GOT3 (cell line): ENCODE measurements around the gene PFN3.
A peak's percentile ranks its signal among the peaks of the same experiment; 100 is the strongest.
"Not testable (repeated sequence)": the region's sequence is repeated elsewhere in the genome, so short reads cannot be mapped to it uniquely, and the experiment has no call there.

ENCODE experiments used
- DNase-seq: peaks from one replicate; lab custom pipeline; 2025; ENCODE audit warnings: mixed read lengths; lab: John Stamatoyannopoulos, UW

The PFN3 gene

GRCh38 chr5:177361418-177362291 lies 38.8 kb downstream of the PFN3 start:
- no peak for DNase-seq

DNA sequence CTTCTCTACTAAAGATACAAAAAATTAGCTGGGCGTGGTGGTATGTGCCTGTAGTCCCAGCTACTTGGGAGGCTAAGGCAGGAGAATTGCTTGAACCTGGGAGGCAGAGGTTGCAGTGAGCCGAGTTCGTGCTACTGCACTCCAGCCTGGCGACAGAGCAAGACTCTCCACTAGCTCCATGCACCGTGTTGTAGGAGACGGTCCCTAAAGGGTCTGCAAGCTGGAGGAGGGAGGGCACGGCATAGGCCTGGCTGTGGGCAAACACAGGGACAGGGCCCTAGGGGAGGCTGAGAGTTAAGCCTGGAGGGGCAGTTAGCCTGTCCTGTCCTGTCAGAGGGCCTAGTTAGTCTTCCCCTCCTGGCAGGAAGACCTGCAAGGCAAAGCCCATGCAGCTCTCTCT lies 39.7 kb downstream of the PFN3 start:
- DNase-seq = not testable (repeated sequence)

DNA sequence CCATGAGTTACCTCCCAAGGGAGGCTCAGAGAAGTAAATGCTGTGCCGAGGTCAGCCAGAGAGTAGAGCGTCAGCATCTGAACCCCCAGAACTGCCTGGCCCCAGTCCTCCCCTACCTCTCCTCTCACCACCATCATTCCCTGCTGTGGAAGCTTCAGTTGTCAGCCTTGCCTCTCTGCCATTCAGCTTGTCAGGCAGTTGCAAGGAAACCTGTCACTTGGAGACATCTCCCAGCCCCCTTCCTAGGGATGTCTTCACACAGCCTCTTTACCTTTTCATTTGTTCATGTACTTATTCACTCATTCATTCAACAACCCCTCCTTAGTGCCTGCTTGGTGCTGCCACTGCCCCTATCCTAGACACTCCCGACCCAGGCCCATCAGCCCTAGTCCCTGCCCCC lies 40.6 kb downstream of the PFN3 start:
- DNase-seq = no peak

DNA sequence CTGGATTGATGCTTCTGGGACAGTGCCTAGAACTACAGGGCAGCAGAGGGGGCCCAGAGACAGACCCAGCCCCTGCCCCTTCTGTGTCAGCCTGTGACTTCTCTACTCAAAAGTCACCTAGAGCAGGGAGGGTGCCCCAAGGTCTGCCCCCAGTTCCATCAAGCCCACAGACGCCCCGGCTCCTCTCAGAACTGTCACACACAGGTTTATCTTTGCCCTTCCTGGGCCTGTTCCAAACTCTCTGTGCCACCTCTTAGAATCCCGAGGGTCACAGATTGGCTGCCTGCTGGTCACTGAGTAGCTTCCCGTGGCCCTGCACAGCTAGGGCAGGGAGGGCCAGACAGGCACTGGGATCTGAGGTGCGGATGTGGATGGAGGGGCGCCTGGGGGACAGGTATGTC lies 41.0 kb downstream of the PFN3 start:
- no peak for DNase-seq

GRCh38 chr5:177358370-177358819 lies 42.1 kb downstream of the PFN3 start:
- DNase-seq = no peak

- no peak for DNase-seq
Measured at GRCh38 chr5:177357459-177358351, 42.8 kb downstream of the PFN3 start, which contains the start of gene RGS14. Gene RGS14 (plus strand): TSS chr5:177357924. CDS start chr5:177358025, 101 bp downstream.

DNA sequence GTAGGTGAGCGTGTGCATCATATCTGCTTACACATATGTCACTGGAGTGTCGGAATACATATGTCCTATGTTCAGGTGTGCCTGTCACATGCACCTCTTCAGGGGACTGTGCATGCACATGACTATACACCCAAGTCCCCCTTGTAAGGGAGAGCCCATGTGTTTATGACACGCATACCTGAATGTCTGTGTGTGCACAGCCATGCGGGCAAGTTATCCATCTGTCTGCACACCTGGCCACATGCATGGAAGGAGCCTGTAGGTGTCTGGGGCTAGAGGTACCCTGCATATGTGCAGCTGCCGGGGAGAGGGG lies 43.4 kb downstream of the PFN3 start:
- no peak for DNase-seq

GRCh38 chr5:177356746-177357145 lies 43.7 kb downstream of the PFN3 start:
- DNase-seq = no peak

- DNase-seq = no peak
Measured at GRCh38 chr5:177355868-177356168, 44.6 kb downstream of the PFN3 start.

DNA sequence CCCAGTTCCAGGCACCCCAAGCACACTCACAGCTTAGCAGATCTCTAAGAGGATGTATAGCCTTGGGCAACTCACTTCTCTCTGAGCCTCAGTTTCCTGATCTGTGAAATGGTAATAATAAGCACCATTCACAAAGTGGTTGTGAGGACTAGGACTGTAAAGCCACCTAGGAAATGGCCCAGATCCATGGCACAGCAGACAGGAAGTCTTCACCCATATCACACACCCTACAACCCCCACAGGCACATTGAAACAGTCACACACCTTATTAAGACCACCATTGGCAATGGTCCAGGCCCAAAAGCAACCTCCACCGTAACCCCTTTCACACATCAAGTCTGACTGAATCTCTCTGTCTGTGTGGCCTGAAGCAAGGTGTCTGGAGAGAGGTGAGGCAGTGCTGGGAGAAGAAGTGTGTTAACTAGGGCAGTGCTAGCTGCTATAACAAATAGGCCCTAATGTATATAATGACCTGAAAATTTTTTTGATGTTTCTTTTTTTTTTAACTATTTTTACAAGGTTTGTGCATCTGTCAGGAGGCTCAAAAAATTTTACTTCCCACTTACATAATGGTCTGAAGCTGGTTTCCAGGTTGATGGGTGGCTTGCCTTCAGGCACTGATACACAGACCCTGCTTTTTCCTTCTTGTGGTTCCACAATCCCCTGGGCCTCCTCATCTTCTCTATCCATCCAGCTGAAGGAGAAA lies 45.1 kb downstream of the PFN3 start:
- no peak for DNase-seq

DNA sequence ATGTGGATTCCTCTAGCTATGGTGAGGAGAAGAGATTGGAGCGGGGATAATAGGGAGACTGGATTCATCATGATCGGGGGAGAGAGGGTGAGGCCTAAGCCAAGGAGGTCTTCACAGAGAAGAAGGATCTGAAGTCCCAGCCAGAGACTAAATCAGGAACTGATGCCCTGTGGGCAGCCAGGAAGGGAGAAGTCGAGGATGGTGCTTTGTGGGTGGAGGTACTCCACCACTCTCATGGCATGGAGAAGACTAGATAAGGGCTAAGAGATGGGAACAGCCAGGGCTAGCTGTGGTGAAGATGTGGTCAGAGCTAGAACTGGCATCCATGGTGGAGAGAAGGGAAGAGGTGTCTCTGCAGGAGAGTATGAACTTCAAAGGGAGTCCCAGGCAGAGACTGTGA lies 45.8 kb downstream of the PFN3 start:
- DNase-seq = no peak

DNA sequence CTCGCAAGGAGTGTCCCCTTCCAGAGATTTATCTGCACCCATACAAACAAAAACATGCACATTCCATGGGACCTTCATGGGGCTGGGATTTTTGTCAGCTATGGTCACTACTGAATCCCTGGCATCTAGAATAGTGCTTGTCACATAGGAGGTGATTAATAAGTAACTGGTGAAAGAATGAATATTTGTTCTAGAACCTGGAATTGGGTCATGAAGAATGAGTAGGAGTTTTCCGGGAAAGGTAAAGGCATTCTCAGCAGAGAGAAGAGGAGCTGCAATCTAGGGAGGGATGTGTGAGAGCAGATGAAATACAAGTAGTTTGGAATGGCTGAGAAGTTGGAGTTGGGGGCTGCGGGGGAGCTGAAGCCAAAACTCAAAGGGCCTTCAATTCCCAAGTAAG lies 46.2 kb downstream of the PFN3 start:
- DNase-seq = no peak

- DNase-seq = no peak
Measured at GRCh38 chr5:177353093-177353492, 47.4 kb downstream of the PFN3 start.

GRCh38 chr5:177351392-177352329 lies 48.8 kb downstream of the PFN3 start, which contains the start of gene LMAN2:
Gene LMAN2 (minus strand): TSS chr5:177351668. CDS start chr5:177351647, 21 bp downstream.
- peak; percentile 98 for DNase-seq

DNA sequence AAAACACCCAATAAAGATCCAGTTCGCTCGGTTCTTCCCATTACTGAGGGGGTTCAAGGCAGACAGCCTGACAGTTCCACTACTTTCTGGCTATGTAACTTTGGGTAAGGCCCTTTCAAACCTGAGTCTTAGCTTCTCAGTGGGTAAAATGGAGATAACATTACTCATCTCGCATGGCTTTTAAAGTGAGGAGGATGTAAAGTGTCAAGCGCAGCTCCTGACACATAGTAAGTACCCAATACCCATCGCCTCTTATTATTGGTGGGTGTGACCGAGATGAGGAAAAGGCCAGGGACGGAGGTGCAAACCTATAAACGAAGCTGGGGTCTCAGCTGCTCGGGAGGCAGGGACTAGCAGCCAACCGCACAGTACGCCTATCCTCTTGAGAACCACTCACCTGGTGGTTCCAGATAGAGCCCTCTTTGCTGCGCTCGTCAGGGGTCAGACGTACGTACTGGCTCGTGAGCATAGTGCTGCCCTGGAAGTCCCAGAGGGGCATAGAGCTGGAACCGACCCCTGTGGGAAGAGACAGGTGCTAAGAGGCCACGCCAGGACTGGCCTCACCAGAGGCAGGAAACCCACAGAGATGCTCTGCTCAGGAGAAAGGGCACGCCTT lies 49.6 kb downstream of the PFN3 start:
- no peak for DNase-seq
